ENCODE measurements around the gene MMP24OS.
"Not testable (repeated sequence)": the region's sequence is repeated elsewhere in the genome, so short reads cannot be mapped to it uniquely, and the experiment has no call there.

Gene MMP24OS

GRCh38 chr20:35273449-35274171 lies 4.3 kb downstream of the MMP24OS start:
- no peak for DNase-seq

- peak; percentile 39 for DNase-seq
Observed at GRCh38 chr20:35271904-35272303, 6.0 kb downstream of the MMP24OS start.

DNA sequence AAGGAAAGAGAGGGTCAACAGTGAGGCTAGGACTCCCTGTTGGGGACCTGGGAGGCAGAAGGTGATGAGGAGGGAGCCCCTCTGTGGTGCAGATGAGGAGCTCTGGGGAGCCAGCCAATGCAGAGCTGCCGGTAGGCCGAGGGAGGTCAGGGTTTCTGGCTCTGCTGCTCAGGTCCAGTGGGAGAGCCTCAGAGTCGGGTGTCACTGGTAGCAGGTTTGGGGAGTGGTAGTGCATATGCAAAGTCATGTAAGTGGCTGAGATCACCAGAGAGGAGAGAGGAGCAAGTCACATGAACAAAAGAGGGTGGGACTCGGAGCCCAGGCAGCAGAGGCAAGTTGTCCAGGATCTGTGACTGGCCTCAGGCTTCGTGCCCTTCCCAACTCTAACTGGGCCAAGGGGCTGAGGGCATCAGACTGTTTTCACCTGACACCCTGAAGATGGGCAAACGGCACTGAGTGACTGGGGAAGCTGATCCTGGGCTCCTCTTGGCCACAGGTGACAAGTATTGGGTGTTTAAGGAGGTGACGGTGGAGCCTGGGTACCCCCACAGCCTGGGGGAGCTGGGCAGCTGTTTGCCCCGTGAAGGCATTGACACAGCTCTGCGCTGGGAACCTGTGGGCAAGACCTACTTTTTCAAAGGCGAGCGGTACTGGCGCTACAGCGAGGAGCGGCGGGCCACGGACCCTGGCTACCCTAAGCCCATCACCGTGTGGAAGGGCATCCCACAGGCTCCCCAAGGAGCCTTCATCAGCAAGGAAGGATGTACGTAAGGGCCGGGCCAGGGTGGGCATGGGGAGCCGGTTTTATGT lies 6.6 kb downstream of the MMP24OS start:
- no peak for DNase-seq

DNA sequence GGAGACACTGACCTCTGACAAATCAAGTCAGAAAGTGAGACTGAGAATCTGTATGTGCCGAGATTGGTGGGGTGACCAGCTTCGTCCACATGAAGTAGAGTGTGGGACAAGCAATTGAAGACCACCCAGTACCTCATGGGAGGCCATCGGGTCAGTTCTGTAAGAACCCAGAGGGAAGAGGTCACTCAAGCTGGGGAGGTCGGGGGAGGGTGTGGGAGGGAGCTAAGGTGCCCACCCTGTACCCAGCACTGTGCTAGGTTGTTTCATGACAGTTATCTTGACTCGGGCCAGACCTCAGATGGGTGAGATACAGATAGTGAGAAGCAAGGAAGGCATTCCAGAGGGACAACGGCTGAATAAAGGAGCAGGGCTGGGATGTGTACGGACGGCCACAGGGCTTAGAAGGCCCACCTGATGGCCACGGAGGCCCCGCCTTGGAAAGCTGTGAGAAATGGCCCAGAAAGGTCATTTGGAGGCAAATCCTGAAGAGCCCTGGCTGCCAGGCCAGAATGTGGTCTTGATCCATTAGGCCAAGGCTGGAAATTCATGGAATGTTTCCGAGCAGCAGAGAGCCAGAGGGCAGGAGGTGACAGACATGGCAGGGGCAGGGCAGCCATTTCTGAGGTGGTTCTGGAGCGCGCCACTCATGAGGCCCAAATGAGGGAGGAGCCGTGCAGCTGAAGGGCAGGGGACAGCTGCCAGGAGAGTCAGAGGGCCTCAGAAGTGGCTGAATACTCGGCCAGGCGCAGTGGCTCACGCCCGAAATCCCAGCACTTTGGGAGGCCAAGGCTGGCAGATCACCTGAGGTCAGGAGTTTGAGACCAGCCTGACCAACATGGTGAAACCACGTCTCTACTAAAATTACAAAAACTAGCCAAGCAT lies 7.7 kb downstream of the MMP24OS start:
- no peak for DNase-seq

DNA sequence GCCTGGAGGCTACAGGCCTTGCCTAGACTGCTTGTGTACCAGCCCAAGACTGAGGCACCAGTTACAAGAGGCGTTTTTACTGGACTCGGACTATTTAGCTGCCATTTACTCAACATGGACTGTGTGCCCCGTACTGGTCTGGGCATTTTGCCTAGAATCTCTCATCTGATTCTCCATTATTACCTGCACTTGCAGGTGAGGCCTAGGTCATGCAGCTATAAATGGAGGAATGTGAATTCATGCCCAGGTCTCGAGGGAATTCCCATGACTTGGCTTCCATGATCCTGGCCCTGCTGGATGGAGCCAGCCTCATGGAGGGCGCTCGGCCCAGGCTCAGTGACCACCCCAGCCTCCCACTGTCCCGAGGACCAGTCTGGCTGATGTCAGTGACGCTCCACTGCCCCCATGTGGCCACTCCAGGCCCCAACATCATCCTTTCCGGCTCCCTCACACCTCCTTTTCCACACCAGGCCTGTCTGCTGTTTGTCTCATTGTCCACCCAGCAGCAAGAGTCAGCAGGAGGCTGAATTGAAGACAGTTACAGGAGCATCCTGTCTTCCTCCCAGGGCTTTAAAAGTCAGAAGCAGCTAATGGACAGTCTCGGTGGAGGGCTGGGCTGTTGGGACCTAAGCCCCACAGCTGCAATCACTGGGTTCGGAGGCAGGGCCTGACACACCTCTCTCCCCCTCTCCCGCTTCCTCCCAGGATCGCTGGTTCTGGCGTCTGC lies 8.7 kb downstream of the MMP24OS start:
- DNase-seq = peak; percentile 56

- DNase-seq = no peak
Observed at GRCh38 chr20:35267092-35267491, 10.8 kb downstream of the MMP24OS start.

DNA sequence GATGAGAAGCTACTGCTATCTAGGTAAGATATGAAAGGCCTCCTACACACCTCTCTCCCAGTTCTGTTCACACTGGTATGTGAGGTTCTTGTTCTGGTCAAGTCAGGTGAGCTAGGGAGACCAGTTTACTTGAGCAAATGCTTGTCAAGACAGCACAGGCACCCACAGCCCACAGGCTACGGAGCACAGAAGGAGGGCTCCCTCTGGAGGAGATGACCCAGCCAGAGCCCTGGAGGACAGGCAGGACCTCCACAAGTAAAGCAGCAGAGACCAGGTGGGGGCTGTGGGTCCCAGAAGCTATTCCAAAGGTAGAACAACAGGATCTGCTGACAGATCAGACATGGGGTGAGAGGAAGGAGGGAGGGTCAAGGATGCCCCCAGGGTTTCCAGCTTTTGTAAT lies 13.2 kb downstream of the MMP24OS start:
- peak; percentile 27 for DNase-seq

DNA sequence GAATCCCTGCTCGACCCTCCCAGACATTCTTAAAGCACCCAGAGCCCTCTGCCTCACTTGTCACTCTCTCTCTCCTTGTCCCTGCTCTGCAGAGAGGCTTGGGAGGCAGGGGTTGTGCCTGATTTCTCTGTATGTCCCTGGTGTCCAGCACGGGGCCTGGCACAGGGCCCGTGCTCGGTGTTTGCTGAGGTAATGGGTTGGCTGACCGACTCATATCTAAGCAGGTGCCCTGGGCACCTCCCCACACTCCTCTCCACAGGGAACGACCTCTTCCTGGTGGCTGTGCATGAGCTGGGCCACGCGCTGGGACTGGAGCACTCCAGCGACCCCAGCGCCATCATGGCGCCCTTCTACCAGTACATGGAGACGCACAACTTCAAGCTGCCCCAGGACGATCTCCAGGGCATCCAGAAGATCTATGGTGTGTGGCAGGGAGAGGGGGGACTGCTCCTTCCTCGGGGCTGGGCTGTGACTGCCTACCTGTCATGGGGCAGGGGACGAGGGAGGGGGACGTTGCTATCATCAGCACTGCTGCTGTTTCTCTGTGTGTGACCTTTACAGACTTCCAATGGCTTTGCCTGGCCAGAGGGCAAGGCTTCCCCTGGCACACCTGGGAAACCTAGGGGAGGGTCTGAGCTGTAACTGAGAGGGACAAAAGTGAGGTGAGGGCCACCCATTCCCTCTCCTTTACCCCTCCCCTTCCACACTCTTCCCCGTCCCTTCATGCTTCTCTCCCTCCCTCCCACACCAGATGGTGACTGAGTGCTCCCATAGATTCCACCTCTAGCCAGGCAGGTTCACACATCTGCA lies 14.2 kb downstream of the MMP24OS start:
- DNase-seq = no peak

- DNase-seq = peak; percentile 86
Observed at GRCh38 chr20:35262731-35263531, 15.0 kb downstream of the MMP24OS start.

- not testable (repeated sequence) for DNase-seq
Observed at GRCh38 chr20:35262321-35262720, 15.6 kb downstream of the MMP24OS start.

DNA sequence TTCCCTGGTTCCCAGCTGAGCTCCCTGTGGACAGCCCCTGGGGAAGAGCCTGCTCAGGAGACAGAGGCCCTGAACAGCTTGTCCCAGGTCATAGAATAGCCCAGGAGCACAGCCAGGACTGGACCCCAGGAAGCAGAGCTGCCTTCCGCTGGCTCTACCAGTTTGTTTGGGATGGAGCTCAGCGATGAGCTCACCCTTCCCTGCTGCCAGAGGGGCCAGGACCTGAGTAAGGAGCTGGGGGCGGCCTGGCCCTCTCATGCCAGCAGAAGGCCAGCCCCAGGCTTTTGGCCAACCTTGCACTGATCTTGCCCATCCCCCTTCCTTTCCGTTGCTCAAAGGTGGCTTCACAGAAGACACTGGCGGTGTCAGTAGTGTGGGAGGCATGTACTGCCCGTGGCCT lies 17.5 kb downstream of the MMP24OS start:
- DNase-seq = no peak

- DNase-seq = peak; percentile 67
Observed at GRCh38 chr20:35257175-35257909, 20.6 kb downstream of the MMP24OS start.

DNA sequence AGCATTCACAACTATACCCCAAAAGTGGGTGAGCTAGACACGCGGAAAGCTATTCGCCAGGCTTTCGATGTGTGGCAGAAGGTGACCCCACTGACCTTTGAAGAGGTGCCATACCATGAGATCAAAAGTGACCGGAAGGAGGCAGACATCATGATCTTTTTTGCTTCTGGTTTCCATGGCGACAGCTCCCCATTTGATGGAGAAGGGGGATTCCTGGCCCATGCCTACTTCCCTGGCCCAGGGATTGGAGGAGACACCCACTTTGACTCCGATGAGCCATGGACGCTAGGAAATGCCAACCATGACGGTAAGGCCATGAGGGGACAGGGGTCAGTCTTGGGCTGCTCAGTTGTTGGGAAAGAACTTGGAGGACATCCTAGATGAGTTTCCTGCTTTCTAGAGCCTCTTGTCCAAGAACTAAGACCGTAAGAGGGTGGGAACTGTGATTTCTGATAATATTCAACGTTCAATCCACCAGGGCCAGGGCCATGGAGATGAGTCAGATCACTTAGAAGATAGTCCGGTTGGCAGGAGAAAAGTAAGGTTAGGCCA lies 23.4 kb downstream of the MMP24OS start:
- DNase-seq = no peak

GRCh38 chr20:35253010-35253409 lies 24.9 kb downstream of the MMP24OS start:
- DNase-seq = no peak

DNA sequence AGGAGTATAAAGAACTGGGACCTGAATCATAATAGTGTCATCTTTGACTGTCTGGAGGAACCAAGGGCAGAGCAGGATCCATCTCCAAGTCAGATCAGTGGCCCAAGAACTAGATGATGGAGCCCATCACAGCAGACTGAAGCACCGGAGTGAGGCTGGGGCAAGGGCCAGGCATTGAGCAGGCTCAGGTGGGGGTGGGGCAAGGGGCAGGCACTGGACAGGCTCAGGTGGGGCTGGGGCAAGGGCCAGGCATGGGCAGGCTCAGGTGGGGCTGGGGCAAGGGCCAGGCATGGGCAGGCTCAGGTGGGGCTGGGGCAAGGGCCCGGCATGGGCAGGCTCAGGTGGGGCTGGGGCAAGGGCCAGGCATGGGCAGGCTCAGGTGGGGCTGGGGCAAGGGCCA lies 25.3 kb downstream of the MMP24OS start:
- DNase-seq = not testable (repeated sequence)

GRCh38 chr20:35252037-35252461 lies 25.9 kb downstream of the MMP24OS start:
- DNase-seq = no peak

DNA sequence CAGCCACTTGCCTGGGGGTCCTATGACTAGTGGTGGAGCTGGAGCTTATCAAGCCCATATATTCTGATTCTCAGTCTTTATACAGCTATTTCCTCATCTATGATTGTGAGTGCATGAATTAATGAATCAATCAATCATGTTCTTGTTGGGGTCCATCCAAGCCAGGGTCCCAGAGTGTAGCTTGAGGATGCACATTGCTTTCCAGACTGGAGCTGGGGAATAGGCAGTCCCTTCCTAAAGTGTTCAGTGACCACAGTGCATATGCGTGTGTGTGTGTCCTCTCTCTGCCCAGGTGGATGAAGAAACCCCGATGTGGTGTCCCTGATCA lies 26.3 kb downstream of the MMP24OS start:
- no peak for DNase-seq

DNA sequence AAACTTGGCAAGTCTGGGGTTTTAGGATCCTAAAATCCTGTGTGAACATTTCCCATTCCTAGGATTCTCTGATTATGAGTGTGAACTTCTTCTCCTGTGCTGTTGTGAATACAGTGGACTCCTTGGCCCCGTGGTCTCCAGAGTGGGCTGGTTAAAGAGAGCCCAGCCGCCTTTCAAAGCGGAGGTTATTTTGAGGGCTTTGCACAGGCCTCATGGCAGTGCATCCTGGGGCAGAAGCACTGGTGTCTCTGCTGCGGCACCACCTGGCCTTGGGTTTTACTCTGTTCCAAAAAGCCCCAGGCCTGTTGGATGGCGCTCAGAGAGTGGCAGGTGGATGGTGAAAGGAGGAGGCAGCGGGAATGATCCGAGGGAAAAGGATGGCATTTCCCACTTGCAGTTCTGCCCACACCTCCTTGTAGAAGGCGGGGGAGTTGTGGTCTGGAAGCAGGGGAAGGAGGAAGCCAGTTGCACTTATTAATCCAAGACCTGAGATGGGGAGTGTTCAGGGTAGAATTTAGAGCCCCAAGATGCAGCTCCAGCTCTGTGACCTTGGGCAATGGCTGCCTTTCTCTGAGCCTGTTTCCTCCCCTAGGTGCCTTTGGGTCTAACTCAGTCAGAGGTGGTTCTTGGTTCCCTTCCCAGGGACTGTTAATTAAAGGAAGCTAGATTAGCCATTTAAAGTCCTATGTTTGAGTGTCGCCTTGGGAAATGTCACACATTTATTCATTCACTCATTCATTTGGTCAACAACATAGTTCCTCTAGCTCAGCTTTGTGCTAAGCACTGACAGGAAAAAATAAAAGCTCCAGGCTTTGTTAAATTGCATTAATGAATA lies 29.1 kb downstream of the MMP24OS start:
- DNase-seq = peak; percentile 34

DNA sequence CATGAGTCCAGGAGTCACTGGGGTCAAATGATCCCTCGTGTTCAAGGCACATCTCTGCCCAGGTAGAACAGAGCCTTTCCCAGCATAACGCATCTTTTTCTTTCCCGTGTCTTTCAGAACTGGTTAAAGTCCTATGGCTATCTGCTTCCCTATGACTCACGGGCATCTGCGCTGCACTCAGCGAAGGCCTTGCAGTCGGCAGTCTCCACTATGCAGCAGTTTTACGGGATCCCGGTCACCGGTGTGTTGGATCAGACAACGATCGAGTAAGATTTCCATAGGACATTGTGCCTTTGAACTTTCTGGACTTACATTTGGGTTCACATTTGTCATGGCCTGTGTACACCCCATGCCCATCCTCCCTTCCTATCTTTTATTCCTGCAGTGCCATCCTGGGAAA lies 31.2 kb downstream of the MMP24OS start:
- DNase-seq = no peak

All from fibroblast of upper back skin (primary cell).